K562 (cell line): ENCODE measurements around the gene GPRIN3. TPM values are rescaled to one million over a fixed set of nuclear protein-coding genes. Genes with fewer than 3 reads are reported as not detected.
"Not testable (repeated sequence)": the region's sequence is repeated elsewhere in the genome, so short reads cannot be mapped to it uniquely, and the experiment has no call there.

ENCODE experiments used
- ATAC-seq: fragments of 200-7000 bp; cut with Tn5 transposase; 3 replicates; pipeline ENCODE4 v1.9.1; 2020; ENCODE audit warnings: moderate library complexity
- BruUV-seq: library from RNA; stranded (reverse); fragments of 400-500 nt; replicated peaks from 2 replicates; lab custom pipeline; 2021; lab: Mats Ljungman, UMichigan
- CTCF ChIA-PET: fragments of 300-600 bp; formaldehyde crosslinking; extraction: SDS; loops from one replicate; lab custom pipeline; 2021; ENCODE audit warnings: low intra/inter-chr PET ratio; lab: Yijun Ruan, JAX
- POLR2A ChIA-PET: fragments of 300-600, 350-650 bp; sonication (Branson Sonifier 250); formaldehyde crosslinking; extraction: SDS; loops from one replicate; lab custom pipeline; 2021; ENCODE audit warnings: antibody characterized with exemption, inconsistent platforms; lab: Yijun Ruan, JAX
- DNase-seq, 4 experiments: peaks; one replicate each; pipeline versions ENCODE4 v3.0.0 to v3.0.0-alpha.2; 2011 to 2018; ENCODE audit warnings: low spot score in 3 of 4, mixed read lengths in 3 of 4; ENCODE audit errors: extremely low read depth in 1 of 4
- FAIRE-seq: peaks from 2 replicates; lab custom pipeline; 2011; peaks lifted over from hg19 to GRCh38; lab: Jason Lieb, UNC
- H2AFZ ChIP-seq: 2 replicates; pipeline ENCODE4 v1.6.0; 2011; ENCODE audit warnings: low read depth, low read length, control low read depth, inconsistent platforms
- H3K27ac ChIP-seq: fragments of 200-600 bp; 3 replicates; pipeline ENCODE4 v1.8.0; 2011; ENCODE audit warnings: low read depth, mild to moderate bottlenecking, control low read depth, inconsistent platforms, low read length, moderate library complexity, mixed read lengths; ENCODE audit errors: extremely low read depth
- H3K27me3 ChIP-seq, 2 experiments: fragments of 300-600 bp in 1 of 2; 2 replicates in 1 of 2; 3 replicates in 1 of 2; pipeline versions ENCODE4 v1.6.0 to v1.8.0; 2011; ENCODE audit warnings: inconsistent platforms in 2 of 2, low read length in 2 of 2, mild to moderate bottlenecking in 1 of 2, mixed read lengths in 1 of 2, moderate library complexity in 1 of 2; ENCODE audit not compliant: control insufficient read depth in 2 of 2, insufficient read depth in 2 of 2
- H3K36me3 ChIP-seq: fragments of 300-600 bp; 3 replicates; pipeline ENCODE4 v1.8.0; 2011; ENCODE audit warnings: mild to moderate bottlenecking, low read length, inconsistent platforms; ENCODE audit not compliant: control insufficient read depth, insufficient read depth
- H3K4me1 ChIP-seq, 2 experiments: fragments of 200-600 bp in 1 of 2; replicated peaks in 1 of 2; 2 replicates in 1 of 2; 3 replicates in 1 of 2; pipeline versions ENCODE4 v1.5.1 to v1.8.0; 2011; ENCODE audit warnings: inconsistent platforms in 2 of 2, low read length in 2 of 2, mild to moderate bottlenecking in 1 of 2, mixed read lengths in 1 of 2, moderate library complexity in 1 of 2; ENCODE audit not compliant: control insufficient read depth in 2 of 2, insufficient read depth in 2 of 2
- H3K4me2 ChIP-seq: 2 replicates; pipeline ENCODE4 v1.6.1; 2011; ENCODE audit warnings: low read length, control low read depth, inconsistent platforms, mixed read lengths; ENCODE audit not compliant: insufficient read depth
- H3K4me3 ChIP-seq: fragments of 200-600 bp; sonication (generic), shearing (Covaris generic); 2 replicates; pipeline ENCODE4 v1.5.1; 2016; ENCODE audit warnings: control low read depth, inconsistent platforms
- H3K79me2 ChIP-seq: fragments of 200-600 bp; 3 replicates; pipeline ENCODE4 v1.8.0; 2011; ENCODE audit warnings: low read length, inconsistent platforms; ENCODE audit not compliant: control insufficient read depth, insufficient read depth
- H3K9ac ChIP-seq, 2 experiments: 2 replicates each; pipeline versions ENCODE4 v1.6.0 to v1.6.1; 2011; ENCODE audit warnings: low read depth in 2 of 2, low read length in 2 of 2, control low read depth in 1 of 2, inconsistent platforms in 1 of 2, mild to moderate bottlenecking in 1 of 2, mixed read lengths in 1 of 2; ENCODE audit not compliant: insufficient read depth in 1 of 2
- H3K9me1 ChIP-seq: one replicate; pipeline ENCODE4 v1.6.0; 2011; ENCODE audit warnings: inconsistent platforms, mild to moderate bottlenecking, low read length, moderate library complexity; ENCODE audit not compliant: control insufficient read depth, insufficient read depth
- H3K9me3 ChIP-seq: replicated peaks from 2 replicates; pipeline ENCODE4 v1.5.1; 2011; ENCODE audit warnings: low read depth, low read length, inconsistent platforms; ENCODE audit not compliant: control insufficient read depth, insufficient read depth
- H4K20me1 ChIP-seq: replicated peaks from 2 replicates; pipeline ENCODE4 v1.6.1; 2011; ENCODE audit warnings: low read length, inconsistent platforms, mixed read lengths; ENCODE audit not compliant: control insufficient read depth, insufficient read depth
- BDP1 ChIP-seq: IDR thresholded peaks from 3 replicates; pipeline ENCODE4 v1.6.1; 2011; ENCODE audit not compliant: insufficient read length, insufficient read depth
- CHCHD3 ChIP-seq: fragments of 250-450 bp; sonication (Bioruptor Pico); IDR thresholded peaks from 2 replicates; pipeline ENCODE4 v2.1.2; 2022; ENCODE audit warnings: mild to moderate bottlenecking
- FOXA3 ChIP-seq, 2 experiments: fragments of 450-650 bp in 1 of 2; sonication (generic) in 1 of 2; formaldehyde crosslinking; IDR thresholded peaks in 1 of 2; conservative IDR thresholded peaks in 1 of 2; 2 replicates each; pipeline versions ENCODE4 v1.4.0 to v1.8.0; 2020 to 2022; ENCODE audit warnings: mild to moderate bottlenecking in 2 of 2, missing genetic modification reagents in 1 of 2
- KAT7 ChIP-seq: sonication (generic); formaldehyde crosslinking; IDR thresholded peaks from 2 replicates; pipeline ENCODE4 v1.8.0; 2022; ENCODE audit warnings: missing genetic modification reagents, mild to moderate bottlenecking, borderline replicate concordance
- PTBP1 ChIP-seq: fragments of 200-400 bp; formaldehyde crosslinking; IDR thresholded peaks from 2 replicates; pipeline ENCODE4 v1.6.1; 2017; ENCODE audit warnings: low read depth, low read length
- SIRT6 ChIP-seq: IDR thresholded peaks from one replicate; pipeline ENCODE4 v1.6.1; 2012; ENCODE audit warnings: low read depth, mild to moderate bottlenecking, control low read depth, inconsistent platforms, low read length, moderate library complexity
- SMAD3 ChIP-seq: fragments of 450-650 bp; formaldehyde crosslinking; conservative IDR thresholded peaks from 2 replicates; pipeline ENCODE4 v1.4.0; 2020; ENCODE audit warnings: mild to moderate bottlenecking
- SMARCA5 ChIP-seq: fragments of 450-650 bp; IDR thresholded peaks from 2 replicates; pipeline ENCODE4 v1.6.1; 2016
- ZNF12 ChIP-seq: sonication (generic); formaldehyde crosslinking; IDR thresholded peaks from 2 replicates; pipeline ENCODE4 v1.4.0; 2020; ENCODE audit warnings: mild to moderate bottlenecking, missing genetic modification reagents
- ZNF354B ChIP-seq: fragments of 250-450 bp; sonication (Bioruptor Pico); IDR thresholded peaks from 2 replicates; pipeline ENCODE4 v1.4.0; 2020
- ZNF57 ChIP-seq: fragments of 450-650 bp; formaldehyde crosslinking; IDR thresholded peaks from 2 replicates; pipeline ENCODE4 v1.4.0; 2020; ENCODE audit warnings: mild to moderate bottlenecking, moderate library complexity
- WGBS: fragments of 100-300 bp; shearing (Covaris generic); methylation state at CpG from one replicate; pipeline ENCODE4 v1.1.6; 2016; ENCODE audit warnings: low coverage, mixed read lengths; ENCODE audit not compliant: insufficient coverage; ENCODE audit errors: missing lambda C conversion rate; 5-methylcytosine and 5-hydroxymethylcytosine counted together
- in situ Hi-C: fragments of 300-500 bp; cut with MboI; formaldehyde crosslinking; loops from 4 replicates; pipeline ENCODE4 v1.15.0; 2018; ENCODE audit warnings: inconsistent platforms, mixed read lengths
- intact Hi-C: fragments of 100-400 bp; cut with micrococcal nuclease; formaldehyde crosslinking; loops from 2 replicates; pipeline ENCODE4 v1.14.2; 2022
- polyA plus RNA-seq, 8 experiments: library from polyadenylated mRNA; depleted of rRNA in 4 of 8; stranded (reverse) in 5 of 8; unstranded in 3 of 8; fragments of >200 nt; fragmentation: Nextera tagmentation in 2 of 8; fragmentation: Illumina TruSeq in 1 of 8; extraction: Ambion mirVana in 2 of 8; extraction: Trizol in 1 of 8; gene quantifications; 2 replicates each; pipeline versions ENCODE4 v1.2.1 to v1.2.3, GENCODE V29; 2011 to 2014; ENCODE audit warnings: inconsistent platforms in 1 of 8, missing spikeins in 1 of 8
- total RNA-seq, 7 experiments: library from RNA; depleted of rRNA in 6 of 7; stranded (reverse); fragments of >200 nt in 6 of 7; fragmentation: Illumina TruSeq in 2 of 7; extraction: Trizol in 2 of 7; gene quantifications; 2 replicates each; pipeline versions ENCODE4 v1.2.1 to v1.2.3, GENCODE V29; 2011 to 2021; ENCODE audit warnings: low replicate concordance in 1 of 7

Gene GPRIN3
- total and polyA plus RNA-seq, 9 of the 15 experiments (the other 6 are each of a cell fraction or from before 2014, with no cell fraction given), result 0.02 TPM; not detected in 8

GRCh38 chr4:89199394-89199793, 108.2 kb downstream of the GPRIN3 start:
- CTCF ChIA-PET, FAIRE-seq, H3K27ac ChIP-seq, BruUV-seq, ATAC-seq, H2AFZ ChIP-seq, intact Hi-C loops, H3K9me3 ChIP-seq, POLR2A ChIA-PET, H3K9ac ChIP-seq, H3K27me3 ChIP-seq, in situ Hi-C loops, H3K4me2 ChIP-seq, H3K36me3 ChIP-seq, DNase-seq, H4K20me1 ChIP-seq, H3K4me1 ChIP-seq, H3K9me1 ChIP-seq, H3K79me2 ChIP-seq, H3K4me3 ChIP-seq: not testable (repeated sequence)
- WGBS, result 22% methylated on average over 1 of the region's 1 CpG

GRCh38 chr4:89197920-89198319, 109.7 kb downstream of the GPRIN3 start:
- Histone ChIP-seq H3K4me1 (no peaks in the 10 kb centered on the region; a peak in 1 of 5 replicates), H3K27ac (no peak overlapping the region), H3K4me3 (no peak overlapping the region), H3K9me1 (no peaks in the 10 kb centered on the region), H3K27me3 (no peaks in the 10 kb centered on the region), H2AFZ (no peak overlapping the region), H4K20me1 (no peaks in the 10 kb centered on the region), H3K4me2 (no peak overlapping the region), H3K79me2 (no peaks in the 10 kb centered on the region), H3K9me3 (no peaks in the 10 kb centered on the region), H3K9ac (no peak overlapping the region), H3K36me3 (no peaks in the 10 kb centered on the region)
- intact Hi-C loops (no loop called here), in situ Hi-C loops (no loop called here)
- 17% methylated on average over 2 of the region's 2 CpGs for WGBS
- ChIA-PET POLR2A (no interaction called here), CTCF (no interaction called here)
- FAIRE-seq (no peak), ATAC-seq (no peak), DNase-seq (no peak)
- no peak for TF ChIP-seq SMARCA5
- TF ChIP-seq ZNF354B (CRISPR knock-in tag), result no peak
- no peak for TF ChIP-seq PTBP1
- no peak for TF ChIP-seq KAT7 (CRISPR knock-in tag)
- TF ChIP-seq SIRT6, result no peak
- TF ChIP-seq ZNF12 (CRISPR knock-in tag), result no peak
- no peak for TF ChIP-seq SMAD3 (CRISPR knock-in tag)
- TF ChIP-seq FOXA3 (CRISPR knock-in tag; conservative IDR thresholded peaks at IDR 0.05 in 1 of 2, IDR thresholded peaks at IDR 0.05 in 1 of 2), result no peak
- no peak for TF ChIP-seq ZNF57
- TF ChIP-seq CHCHD3 (CRISPR knock-in tag), result no peak
- no peak for TF ChIP-seq BDP1
- no TSS peak for BruUV-seq
